Measurements from ENCODE around the gene SMIM44. TPM values are rescaled to one million over a fixed set of nuclear protein-coding genes. Genes with fewer than 3 reads are reported as not detected.
"Not testable (repeated sequence)": the region's sequence is repeated elsewhere in the genome, so short reads cannot be mapped to it uniquely, and the experiment has no call there.

The SMIM44 gene
- 1.6 TPM for polyA plus RNA-seq
- long read RNA-seq, donor 1: 0 reads
- long read RNA-seq, donor 2: 0 reads
- long read RNA-seq, donor 3: 0 reads
- long read RNA-seq, donor 4: 0 reads
- long read RNA-seq, donor 5: 0 reads
- long read RNA-seq, donor 6: 0 reads
- long read RNA-seq, donor 7: 0 reads
- long read RNA-seq, donor 8: 0 reads
- long read RNA-seq, donor 9: 0 reads
- long read RNA-seq, donor 10: 0 reads
- long read RNA-seq, donor 11: 0 reads

- Histone ChIP-seq H3K9me3 (ENCODE audit: control insufficient read depth, low read depth, low read length) (peaks cover 8% of the 10 kb centered on the region), H3K36me3 (ENCODE audit: control insufficient read depth, insufficient read depth, low read length) (no peaks in the 10 kb centered on the region), H3K4me3 (ENCODE audit: low read length) (no peak within 1 kb of the TSS), H3K27ac (ENCODE audit: low read length) (peak within 1 kb of the TSS; percentile 92), H3K27me3 (ENCODE audit: control insufficient read depth, insufficient read depth, low read length) (peaks cover 5% of the 10 kb centered on the region), H3K4me1 (ENCODE audit: control insufficient read depth, insufficient read depth, low read length) (peaks cover 27% of the 10 kb centered on the region)
- WGBS (ENCODE audit: insufficient coverage, low lambda C conversion rate): 79% methylated on average over 6 of the region's 33 CpGs
- DNase-seq: no peak
These were observed at the start of gene SMIM44 for GRCh38 chr19:3483226-3483628. TSS of gene SMIM44 (minus strand) at chr19:3483441. CDS start at chr19:3483403, 38 bp downstream.

- H3K4me1 ChIP-seq (ENCODE audit: control insufficient read depth, insufficient read depth, low read length): no peaks in the 10 kb centered on the region
- H3K4me3 ChIP-seq (ENCODE audit: low read length): no peak overlapping the region
- peaks cover 2% of the 10 kb centered on the region for H3K9me3 ChIP-seq (ENCODE audit: control insufficient read depth, low read depth, low read length)
- DNase-seq: no peak
- H3K27ac ChIP-seq (ENCODE audit: low read length): no peak overlapping the region
- peaks cover 70% of the 10 kb centered on the region for H3K36me3 ChIP-seq (ENCODE audit: control insufficient read depth, insufficient read depth, low read length)
- no CpG with 5 or more reads among the region's 17 CpGs for WGBS (ENCODE audit: insufficient coverage, low lambda C conversion rate)
- H3K27me3 ChIP-seq (ENCODE audit: control insufficient read depth, insufficient read depth, low read length): no peaks in the 10 kb centered on the region
These were observed 49.8 kb upstream of the SMIM44 start for GRCh38 chr19:3533033-3533432.

- H3K27me3 ChIP-seq (ENCODE audit: control insufficient read depth, insufficient read depth, low read length): no peaks in the 10 kb centered on the region
- WGBS (ENCODE audit: insufficient coverage, low lambda C conversion rate): no CpG with 5 or more reads among the region's 33 CpGs
- DNase-seq: no peak
- H3K4me3 ChIP-seq (ENCODE audit: low read length): no peak overlapping the region
- H3K4me1 ChIP-seq (ENCODE audit: control insufficient read depth, insufficient read depth, low read length): no peaks in the 10 kb centered on the region
- H3K27ac ChIP-seq (ENCODE audit: low read length): no peak overlapping the region
- peaks cover 76% of the 10 kb centered on the region for H3K36me3 ChIP-seq (ENCODE audit: control insufficient read depth, insufficient read depth, low read length)
- peaks cover 4% of the 10 kb centered on the region for H3K9me3 ChIP-seq (ENCODE audit: control insufficient read depth, low read depth, low read length)
These were observed 49.0 kb upstream of the SMIM44 start for GRCh38 chr19:3532154-3532786.

- H3K27ac ChIP-seq (ENCODE audit: low read length): no peak overlapping the region
- no CpG with 5 or more reads among the region's 29 CpGs for WGBS (ENCODE audit: insufficient coverage, low lambda C conversion rate)
These were observed 48.5 kb upstream of the SMIM44 start for GRCh38 chr19:3531716-3532115.

GRCh38 chr19:3530389-3530788 is 47.1 kb upstream of the SMIM44 start:
- WGBS (ENCODE audit: insufficient coverage, low lambda C conversion rate): 100% methylated on average over 1 of the region's 12 CpGs
- peaks cover 78% of the 10 kb centered on the region for H3K36me3 ChIP-seq (ENCODE audit: control insufficient read depth, insufficient read depth, low read length)

More at GRCh38 chr19:3531716-3532115, 48.5 kb upstream of the SMIM44 start:
- DNase-seq: no peak
- Histone ChIP-seq H3K4me1 (ENCODE audit: control insufficient read depth, insufficient read depth, low read length) (no peaks in the 10 kb centered on the region), H3K4me3 (ENCODE audit: low read length) (no peak overlapping the region), H3K27me3 (ENCODE audit: control insufficient read depth, insufficient read depth, low read length) (no peaks in the 10 kb centered on the region), H3K9me3 (ENCODE audit: control insufficient read depth, low read depth, low read length) (peaks cover 4% of the 10 kb centered on the region), H3K36me3 (ENCODE audit: control insufficient read depth, insufficient read depth, low read length) (peaks cover 80% of the 10 kb centered on the region)

GRCh38 chr19:3529299-3529698 is 46.1 kb upstream of the SMIM44 start:
- H3K4me3 ChIP-seq (ENCODE audit: low read length); H3K27me3 ChIP-seq (ENCODE audit: control insufficient read depth, insufficient read depth, low read length); DNase-seq; H3K27ac ChIP-seq (ENCODE audit: low read length); H3K9me3 ChIP-seq (ENCODE audit: control insufficient read depth, low read depth, low read length); H3K4me1 ChIP-seq (ENCODE audit: control insufficient read depth, insufficient read depth, low read length): not testable (repeated sequence)
- H3K36me3 ChIP-seq (ENCODE audit: control insufficient read depth, insufficient read depth, low read length): peaks cover 76% of the 10 kb centered on the region
- WGBS (ENCODE audit: insufficient coverage, low lambda C conversion rate): 80% methylated on average over 2 of the region's 7 CpGs

More at GRCh38 chr19:3530389-3530788, 47.1 kb upstream of the SMIM44 start:
- Histone ChIP-seq H3K27ac (ENCODE audit: low read length) (no peak overlapping the region), H3K9me3 (ENCODE audit: control insufficient read depth, low read depth, low read length) (peaks cover 4% of the 10 kb centered on the region), H3K4me3 (ENCODE audit: low read length) (no peak overlapping the region), H3K27me3 (ENCODE audit: control insufficient read depth, insufficient read depth, low read length) (no peaks in the 10 kb centered on the region), H3K4me1 (ENCODE audit: control insufficient read depth, insufficient read depth, low read length) (no peaks in the 10 kb centered on the region)
- no peak for DNase-seq

GRCh38 chr19:3528539-3529211 is 45.4 kb upstream of the SMIM44 start:
- no peak for DNase-seq
- 95% methylated on average over 17 of the region's 20 CpGs for WGBS (ENCODE audit: insufficient coverage, low lambda C conversion rate)
- no peaks in the 10 kb centered on the region for H3K4me1 ChIP-seq (ENCODE audit: control insufficient read depth, insufficient read depth, low read length)
- peaks cover 4% of the 10 kb centered on the region for H3K9me3 ChIP-seq (ENCODE audit: control insufficient read depth, low read depth, low read length)
- H3K36me3 ChIP-seq (ENCODE audit: control insufficient read depth, insufficient read depth, low read length): peaks cover 78% of the 10 kb centered on the region
- no peaks in the 10 kb centered on the region for H3K27me3 ChIP-seq (ENCODE audit: control insufficient read depth, insufficient read depth, low read length)
- no peak overlapping the region for H3K27ac ChIP-seq (ENCODE audit: low read length)
- H3K4me3 ChIP-seq (ENCODE audit: low read length): no peak overlapping the region

- Histone ChIP-seq H3K9me3 (ENCODE audit: control insufficient read depth, low read depth, low read length) (peaks cover 4% of the 10 kb centered on the region), H3K27ac (ENCODE audit: low read length) (no peak overlapping the region), H3K36me3 (ENCODE audit: control insufficient read depth, insufficient read depth, low read length) (peaks cover 78% of the 10 kb centered on the region), H3K4me3 (ENCODE audit: low read length) (no peak overlapping the region), H3K27me3 (ENCODE audit: control insufficient read depth, insufficient read depth, low read length) (no peaks in the 10 kb centered on the region), H3K4me1 (ENCODE audit: control insufficient read depth, insufficient read depth, low read length) (no peaks in the 10 kb centered on the region)
- no peak for DNase-seq
- WGBS (ENCODE audit: insufficient coverage, low lambda C conversion rate): no CpG with 5 or more reads among the region's 14 CpGs
These were observed 44.8 kb upstream of the SMIM44 start for GRCh38 chr19:3528080-3528479.

GRCh38 chr19:3527238-3527910 is 44.1 kb upstream of the SMIM44 start:
- no peak for DNase-seq
- H3K4me3 ChIP-seq (ENCODE audit: low read length): no peak overlapping the region
- H3K27me3 ChIP-seq (ENCODE audit: control insufficient read depth, insufficient read depth, low read length): no peaks in the 10 kb centered on the region
- H3K4me1 ChIP-seq (ENCODE audit: control insufficient read depth, insufficient read depth, low read length): no peaks in the 10 kb centered on the region
- WGBS (ENCODE audit: insufficient coverage, low lambda C conversion rate): no CpG with 5 or more reads among the region's 21 CpGs
- H3K36me3 ChIP-seq (ENCODE audit: control insufficient read depth, insufficient read depth, low read length): peaks cover 77% of the 10 kb centered on the region
- H3K9me3 ChIP-seq (ENCODE audit: control insufficient read depth, low read depth, low read length): peaks cover 2% of the 10 kb centered on the region
- H3K27ac ChIP-seq (ENCODE audit: low read length): no peak overlapping the region

- no peak overlapping the region for H3K27ac ChIP-seq (ENCODE audit: low read length)
- WGBS (ENCODE audit: insufficient coverage, low lambda C conversion rate): no CpG with 5 or more reads among the region's 28 CpGs
- H3K27me3 ChIP-seq (ENCODE audit: control insufficient read depth, insufficient read depth, low read length): no peaks in the 10 kb centered on the region
- H3K4me1 ChIP-seq (ENCODE audit: control insufficient read depth, insufficient read depth, low read length): no peaks in the 10 kb centered on the region
- peaks cover 73% of the 10 kb centered on the region for H3K36me3 ChIP-seq (ENCODE audit: control insufficient read depth, insufficient read depth, low read length)
- H3K9me3 ChIP-seq (ENCODE audit: control insufficient read depth, low read depth, low read length): peaks cover 2% of the 10 kb centered on the region
- no peak overlapping the region for H3K4me3 ChIP-seq (ENCODE audit: low read length)
- no peak for DNase-seq
These were observed 43.4 kb upstream of the SMIM44 start for GRCh38 chr19:3526507-3527237.
